ENCODE data around the gene PRR5.

PRR5 gene

DNA sequence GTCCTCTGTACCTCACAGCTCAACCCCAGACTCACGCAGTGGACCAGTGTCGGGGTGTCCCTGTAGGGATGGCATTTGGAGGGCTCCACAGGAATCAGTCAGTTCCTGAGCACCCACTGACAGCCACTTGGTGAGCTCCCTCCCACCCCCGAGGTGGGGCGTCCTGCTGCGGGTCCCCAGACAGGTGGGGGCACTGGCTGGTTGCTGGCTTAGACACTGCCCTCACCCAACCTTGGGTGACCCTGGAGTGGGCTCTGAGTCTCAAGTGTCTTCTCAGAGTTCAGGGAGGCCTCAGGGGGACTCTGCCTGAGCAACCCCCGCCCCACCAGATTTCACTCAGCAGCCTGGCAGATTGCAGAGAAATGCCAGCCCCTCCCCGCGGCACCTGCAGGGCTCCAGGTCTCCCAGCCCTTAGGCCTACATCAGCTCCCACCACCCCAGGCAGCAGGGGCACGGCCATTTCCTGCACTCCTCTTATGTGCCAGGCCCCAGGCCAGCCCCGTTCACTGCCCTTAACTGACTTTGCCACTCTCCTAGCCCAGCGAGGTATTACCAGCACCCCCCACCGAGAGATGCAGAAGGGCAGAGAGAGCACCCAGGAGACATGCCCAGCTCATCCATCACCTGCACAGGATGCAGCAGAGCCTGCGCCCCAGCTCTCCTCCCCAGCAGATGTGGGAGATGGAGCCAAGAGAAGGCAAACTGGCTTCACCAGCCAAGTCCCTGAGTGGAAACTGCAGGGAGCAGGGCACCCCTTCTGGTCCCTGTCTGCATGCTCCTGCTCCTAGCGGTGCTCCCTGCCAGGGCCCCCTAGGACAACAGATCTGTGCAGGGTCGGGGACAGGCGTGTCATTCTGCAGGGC lies 2.4 kb downstream of the PRR5 start:
- TF ChIP-seq, protein P1, sequence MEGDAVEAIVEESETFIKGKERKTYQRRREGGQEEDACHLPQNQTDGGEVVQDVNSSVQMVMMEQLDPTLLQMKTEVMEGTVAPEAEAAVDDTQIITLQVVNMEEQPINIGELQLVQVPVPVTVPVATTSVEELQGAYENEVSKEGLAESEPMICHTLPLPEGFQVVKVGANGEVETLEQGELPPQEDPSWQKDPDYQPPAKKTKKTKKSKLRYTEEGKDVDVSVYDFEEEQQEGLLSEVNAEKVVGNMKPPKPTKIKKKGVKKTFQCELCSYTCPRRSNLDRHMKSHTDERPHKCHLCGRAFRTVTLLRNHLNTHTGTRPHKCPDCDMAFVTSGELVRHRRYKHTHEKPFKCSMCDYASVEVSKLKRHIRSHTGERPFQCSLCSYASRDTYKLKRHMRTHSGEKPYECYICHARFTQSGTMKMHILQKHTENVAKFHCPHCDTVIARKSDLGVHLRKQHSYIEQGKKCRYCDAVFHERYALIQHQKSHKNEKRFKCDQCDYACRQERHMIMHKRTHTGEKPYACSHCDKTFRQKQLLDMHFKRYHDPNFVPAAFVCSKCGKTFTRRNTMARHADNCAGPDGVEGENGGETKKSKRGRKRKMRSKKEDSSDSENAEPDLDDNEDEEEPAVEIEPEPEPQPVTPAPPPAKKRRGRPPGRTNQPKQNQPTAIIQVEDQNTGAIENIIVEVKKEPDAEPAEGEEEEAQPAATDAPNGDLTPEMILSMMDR (IDR thresholded peaks at IDR 0.05): no peak
- Histone ChIP-seq H3K4me3 (no peak overlapping the region), H3K27ac (no peak overlapping the region)
- DNase-seq (ENCODE audit: low spot score): no peak

DNA sequence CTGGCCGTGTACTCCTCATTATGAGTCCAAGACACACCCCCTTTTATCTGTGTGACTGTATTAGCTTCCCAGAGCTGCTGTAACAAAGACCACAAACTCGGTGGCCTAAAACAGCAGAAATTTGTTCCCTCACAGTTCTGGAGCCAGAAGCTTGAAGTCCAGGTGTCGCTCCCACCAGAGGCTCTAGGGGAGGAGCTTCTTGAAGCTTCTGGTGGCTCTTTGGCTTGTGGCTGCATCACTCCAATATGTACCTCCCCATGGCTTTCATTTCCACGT lies 3.0 kb downstream of the PRR5 start:
- no peak overlapping the region for H3K4me3 ChIP-seq
- TF ChIP-seq, protein P1 (IDR thresholded peaks at IDR 0.05): no peak
- no peak overlapping the region for H3K27ac ChIP-seq
- no peak for DNase-seq (ENCODE audit: low spot score)

DNA sequence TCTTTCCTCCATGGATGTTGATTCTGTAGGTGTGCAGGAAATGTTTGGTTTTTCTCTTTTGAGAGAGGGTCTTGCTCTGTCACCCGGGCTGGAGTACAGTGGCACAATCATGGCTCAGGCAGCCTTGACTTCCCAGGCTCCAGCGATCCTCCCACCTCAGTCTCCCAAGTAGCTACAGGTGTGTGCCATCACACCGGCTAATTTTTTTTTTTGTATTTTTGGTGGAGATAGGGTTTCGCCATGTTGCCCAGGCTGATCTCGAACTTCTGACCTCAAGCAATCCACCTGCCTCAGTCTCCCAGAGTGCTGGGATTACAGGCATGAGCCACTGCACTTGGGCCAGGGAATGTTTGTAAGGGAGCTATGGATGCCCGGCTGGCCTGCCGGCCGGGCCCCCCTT lies 4.5 kb downstream of the PRR5 start:
- DNase-seq (ENCODE audit: low spot score): no peak
- Histone ChIP-seq H3K4me3 (no peak overlapping the region), H3K27ac (no peak overlapping the region)
- TF ChIP-seq, protein P1 (IDR thresholded peaks at IDR 0.05): no peak

DNA sequence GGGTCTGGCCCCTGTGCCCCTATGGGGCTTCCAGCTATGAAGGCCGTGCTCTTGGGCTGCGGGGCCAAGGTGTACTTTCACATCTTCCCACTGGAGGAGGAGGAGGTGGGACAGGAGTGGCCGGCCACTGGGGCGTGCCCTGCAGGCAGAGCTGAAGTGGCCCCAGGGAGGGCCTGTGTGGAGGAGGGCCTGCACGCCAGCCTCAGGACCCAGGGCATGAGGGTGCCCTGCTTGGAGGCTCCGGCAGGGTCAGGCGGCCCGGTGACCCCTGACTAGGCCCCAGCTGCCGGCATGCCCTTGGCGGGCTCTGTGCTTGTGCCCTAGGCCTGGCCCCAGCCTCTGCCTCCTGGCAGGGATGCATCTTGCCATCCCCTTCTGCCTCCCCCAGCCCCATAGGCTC lies 5.2 kb downstream of the PRR5 start:
- no peak for DNase-seq (ENCODE audit: low spot score)
- Histone ChIP-seq H3K27ac (no peak overlapping the region), H3K4me3 (no peak overlapping the region)
- TF ChIP-seq, protein P1 (IDR thresholded peaks at IDR 0.05): no peak

DNA sequence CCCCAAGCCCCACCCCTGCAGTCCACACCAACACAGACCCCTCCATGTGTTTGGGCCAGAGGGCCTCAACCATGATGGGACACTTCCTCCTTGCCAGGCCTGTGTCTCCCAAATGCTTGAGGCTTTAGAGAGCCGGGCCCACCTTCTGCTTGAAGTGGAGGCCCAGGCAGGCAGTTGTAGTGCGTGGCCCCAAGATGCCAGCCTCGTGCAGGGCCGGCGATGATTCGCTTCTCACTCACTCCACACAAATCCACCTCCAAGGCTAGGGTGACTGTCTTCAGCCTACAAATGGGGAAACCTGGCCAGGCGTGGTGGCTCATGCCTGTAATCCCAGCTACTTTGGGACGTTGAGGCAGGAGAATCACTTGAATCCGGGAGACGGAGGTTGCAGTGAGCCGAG lies 5.7 kb downstream of the PRR5 start:
- TF ChIP-seq, protein P1 (IDR thresholded peaks at IDR 0.05): no peak

DNA sequence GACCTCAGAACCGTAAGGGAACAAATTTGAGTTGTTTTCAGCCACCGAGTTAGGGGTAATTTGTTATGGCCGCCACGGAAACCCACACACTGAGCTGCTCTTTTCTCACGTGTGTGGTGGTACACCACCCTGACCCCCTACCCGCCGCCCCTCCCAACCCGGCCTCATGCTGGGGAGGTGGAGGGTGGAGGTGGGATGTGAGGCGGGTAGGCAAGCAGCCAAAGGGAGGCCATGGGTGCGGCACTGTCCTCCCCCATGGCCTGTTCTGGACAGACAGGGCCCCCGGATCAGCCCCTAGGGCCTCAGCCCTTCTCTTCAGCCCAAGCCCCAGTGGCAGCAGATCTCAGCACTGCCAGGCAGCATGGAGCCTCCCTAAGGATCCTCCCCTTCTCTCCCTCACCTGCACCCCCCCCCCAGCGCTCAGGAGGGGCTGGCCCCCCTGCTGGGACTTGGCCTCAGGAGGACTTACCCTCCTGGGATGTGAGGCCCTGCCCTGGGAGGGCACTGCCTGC lies 7.9 kb downstream of the PRR5 start:
- H3K4me3 ChIP-seq: no peak overlapping the region
- H3K27ac ChIP-seq: no peak overlapping the region
- TF ChIP-seq, protein P1 (IDR thresholded peaks at IDR 0.05): no peak
- no peak for DNase-seq (ENCODE audit: low spot score)

More for the DNA sequence above, 5.7 kb downstream of the PRR5 start:
- no peak overlapping the region for H3K4me3 ChIP-seq
- DNase-seq (ENCODE audit: low spot score): no peak
- H3K27ac ChIP-seq: no peak overlapping the region
